Activated T-cell treated with anti-CD3 and anti-CD28 coated beads for 24 hours (primary cell): ENCODE results near the gene LARGE1.

ENCODE experiments used
- DNase-seq: peaks from one replicate; pipeline ENCODE4 v3.0.0-alpha.2; 2020; ENCODE audit warnings: low read depth

Gene LARGE1

DNA sequence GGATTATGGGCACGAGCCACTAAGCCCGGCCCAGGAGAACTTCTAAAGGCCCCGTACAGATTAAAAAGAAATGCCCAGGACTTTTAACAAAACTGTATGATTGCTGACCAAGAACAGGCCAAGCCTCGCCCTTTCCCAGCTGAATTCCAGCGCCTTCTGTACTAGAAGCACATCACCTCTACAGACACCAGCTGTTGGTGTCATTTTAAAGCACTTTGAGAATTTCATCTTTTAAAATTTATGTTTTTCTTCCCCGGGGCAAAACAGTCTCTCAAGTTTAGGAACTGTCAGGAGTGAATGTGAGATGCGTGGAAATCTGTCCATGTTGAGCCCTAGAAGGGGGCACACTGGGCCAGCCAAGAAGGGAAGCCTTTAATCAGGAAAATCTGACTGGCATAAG, 362.4 kb downstream of the LARGE1 start:
- no peak for DNase-seq

DNA sequence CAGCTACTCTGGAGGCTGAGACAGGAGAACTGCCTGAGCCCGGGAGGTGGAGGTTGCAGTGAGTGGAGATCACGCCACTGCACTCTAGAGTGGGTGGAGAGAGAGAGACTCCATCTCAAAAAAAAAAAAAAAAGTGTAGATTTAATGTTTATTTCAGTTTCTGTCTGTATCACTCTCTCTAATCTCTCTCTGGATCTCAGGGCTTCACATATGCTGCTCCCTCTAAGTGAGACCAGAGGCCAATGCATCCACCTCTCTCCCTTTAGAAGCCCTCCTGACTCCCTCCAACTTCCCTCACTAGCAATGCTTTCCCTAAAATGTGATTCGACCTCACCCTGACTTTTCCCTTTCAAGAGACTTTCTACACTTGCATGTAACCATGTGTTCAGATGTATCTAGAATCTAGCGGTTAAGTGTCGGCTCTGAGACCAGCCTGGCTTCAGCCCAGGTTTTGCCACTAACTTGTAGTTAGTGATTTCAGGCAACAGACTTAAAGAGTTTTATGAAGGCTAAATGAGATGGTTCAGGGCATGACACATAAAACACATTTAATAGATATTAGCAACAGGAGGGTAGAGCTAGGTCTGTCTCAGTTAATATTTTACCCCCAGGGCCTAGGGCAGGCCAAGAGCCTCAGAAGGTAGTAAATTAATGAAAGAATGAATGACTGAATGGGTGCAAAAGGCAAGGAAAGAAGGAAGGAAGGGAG, 364.3 kb downstream of the LARGE1 start:
- no peak for DNase-seq

DNA sequence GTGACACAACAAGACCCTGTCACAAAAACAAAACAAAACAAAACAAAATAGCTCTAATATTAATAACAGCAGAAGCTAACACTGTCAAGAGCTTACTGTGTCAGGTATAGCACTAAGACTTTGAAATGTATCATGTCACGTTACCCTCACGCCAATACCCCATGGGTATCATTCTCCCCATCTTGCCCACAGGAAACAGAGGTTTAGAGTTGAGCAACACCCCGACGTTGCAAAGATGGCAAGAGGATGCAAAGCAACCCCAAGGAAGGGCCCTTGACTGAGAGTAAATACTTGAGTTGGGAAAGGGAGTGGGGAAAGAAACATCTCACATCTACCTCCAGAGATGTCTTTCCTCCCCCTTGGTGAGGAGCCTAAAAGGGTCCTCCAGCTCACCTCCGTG, 366.8 kb downstream of the LARGE1 start:
- DNase-seq: no peak

DNA sequence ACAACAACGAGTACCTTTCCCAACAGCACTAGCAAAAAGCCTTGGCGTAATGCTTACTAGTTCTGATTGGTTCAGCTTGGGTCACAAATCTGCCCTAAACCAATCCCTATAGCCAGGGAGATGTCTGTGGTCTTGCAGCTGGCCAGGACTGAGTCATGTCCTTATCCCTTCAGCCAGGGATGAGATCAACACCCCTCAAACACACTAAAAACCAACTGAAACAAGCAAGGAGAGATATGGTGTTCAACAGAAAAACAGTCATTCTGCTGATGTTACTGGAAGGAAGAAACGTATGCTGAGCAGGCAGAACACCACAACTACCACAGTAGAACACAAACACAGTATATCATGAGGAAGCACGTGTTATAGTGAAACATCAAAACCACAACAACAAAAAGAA, 375.6 kb downstream of the LARGE1 start:
- DNase-seq: no peak

DNA sequence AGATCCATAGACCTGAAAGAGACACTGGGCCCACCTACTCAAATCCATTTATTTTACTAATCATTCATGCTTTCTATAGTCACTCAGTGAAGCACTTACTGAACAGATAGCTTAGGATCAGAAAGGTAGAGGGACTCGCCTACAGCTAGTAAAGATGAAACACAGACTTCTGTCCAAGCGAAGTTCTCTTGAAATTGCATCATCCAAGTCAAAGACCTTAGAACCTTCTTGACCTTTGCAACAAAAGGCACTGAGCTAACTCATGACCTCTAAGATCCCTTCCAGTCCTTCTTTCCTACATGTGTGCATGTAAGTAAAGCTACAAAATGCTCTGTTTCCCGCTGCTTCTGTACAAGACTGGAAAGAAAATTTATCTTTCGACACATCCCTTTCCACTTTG, 377.6 kb downstream of the LARGE1 start:
- no peak for DNase-seq

DNA sequence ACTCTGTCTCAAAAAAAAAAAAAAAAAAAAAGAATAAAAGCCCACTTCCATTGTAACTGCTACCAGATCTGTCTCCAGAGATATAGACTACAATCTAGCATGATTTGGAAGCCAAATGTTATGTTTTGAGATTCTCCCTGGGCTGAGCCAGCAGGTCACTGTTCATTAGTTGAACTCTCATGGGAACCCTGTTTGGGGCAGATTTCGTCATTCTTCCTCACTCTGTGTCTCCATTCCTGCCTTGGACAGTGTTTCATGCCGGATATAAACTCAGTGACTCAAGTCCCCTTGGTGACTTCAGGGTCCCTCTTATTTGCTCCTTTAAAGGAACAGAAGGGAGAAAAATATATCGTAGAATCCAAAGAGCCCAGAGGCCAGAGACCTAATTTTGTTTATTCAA, 378.1 kb downstream of the LARGE1 start:
- DNase-seq: no peak

DNA sequence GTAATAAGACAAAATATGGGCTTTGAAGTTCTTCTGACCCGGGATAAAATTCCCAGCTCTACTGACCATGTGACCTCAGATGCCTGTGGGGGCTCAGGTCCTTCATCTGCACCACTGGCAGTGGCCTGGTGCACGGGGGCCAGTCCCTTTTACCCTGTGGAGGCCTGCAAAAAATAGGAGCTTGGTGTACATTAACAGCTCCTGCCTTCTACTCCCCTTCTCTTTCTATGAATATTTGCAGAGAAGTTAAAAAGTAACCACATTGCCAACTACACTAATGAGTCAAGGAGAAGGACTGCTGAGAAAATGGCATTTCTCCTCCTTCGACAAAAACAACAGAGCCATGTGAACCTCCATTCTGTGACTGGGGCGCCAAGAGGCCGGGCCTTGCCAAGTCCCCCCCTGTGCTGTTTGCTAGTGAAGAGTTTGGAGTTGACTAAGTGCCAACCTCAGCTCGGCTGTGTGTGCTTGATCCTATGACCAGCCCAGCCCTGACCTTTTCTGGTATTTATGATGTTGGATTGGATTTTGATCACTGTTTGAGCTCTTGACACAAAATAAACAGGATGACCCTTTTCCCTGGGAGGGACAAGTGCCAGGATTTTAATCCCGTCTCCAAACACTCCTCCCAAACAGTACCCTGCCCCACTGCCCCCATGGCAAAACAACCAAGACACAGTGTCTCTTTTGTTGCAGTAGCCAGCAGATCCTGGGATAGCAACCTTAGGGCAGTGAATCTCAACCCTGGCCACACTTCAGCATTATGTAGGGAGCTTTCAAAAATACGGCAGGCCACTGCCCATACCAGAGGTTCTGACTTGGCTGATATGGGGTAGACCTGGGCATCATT, 380.1 kb downstream of the LARGE1 start:
- DNase-seq: no peak

DNA sequence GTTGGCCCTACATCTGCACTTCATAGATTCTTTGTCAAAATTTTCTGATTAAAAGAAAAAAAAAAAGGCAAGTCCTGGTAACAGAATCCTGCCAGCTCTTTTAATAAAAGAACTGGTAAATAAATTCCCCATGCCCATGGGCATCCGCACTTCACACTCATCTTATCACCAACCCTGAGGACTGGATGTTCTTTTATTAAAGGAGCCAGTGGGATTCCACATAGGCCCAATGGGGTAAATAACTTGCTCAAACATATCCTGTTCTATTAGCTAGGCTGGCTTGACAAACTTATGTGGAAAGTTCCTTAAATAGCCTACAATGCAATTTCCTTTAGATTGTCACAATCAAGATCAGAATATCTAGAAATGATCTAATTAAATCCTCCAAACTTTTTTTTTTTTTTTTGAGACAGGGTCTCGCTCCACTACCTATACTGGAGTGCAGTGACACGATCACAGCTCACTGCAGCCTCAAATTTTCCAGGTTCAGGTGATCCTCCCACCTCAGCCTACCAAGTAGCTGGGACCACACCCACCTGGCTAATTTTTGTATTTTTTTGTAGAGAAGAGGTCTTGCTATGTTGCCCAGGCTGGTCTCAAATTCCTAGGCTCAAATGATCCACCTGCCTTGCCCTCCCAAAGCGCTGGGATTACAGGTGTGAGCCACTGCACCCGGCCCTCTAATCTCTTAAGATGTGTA, 380.9 kb downstream of the LARGE1 start:
- DNase-seq: no peak

DNA sequence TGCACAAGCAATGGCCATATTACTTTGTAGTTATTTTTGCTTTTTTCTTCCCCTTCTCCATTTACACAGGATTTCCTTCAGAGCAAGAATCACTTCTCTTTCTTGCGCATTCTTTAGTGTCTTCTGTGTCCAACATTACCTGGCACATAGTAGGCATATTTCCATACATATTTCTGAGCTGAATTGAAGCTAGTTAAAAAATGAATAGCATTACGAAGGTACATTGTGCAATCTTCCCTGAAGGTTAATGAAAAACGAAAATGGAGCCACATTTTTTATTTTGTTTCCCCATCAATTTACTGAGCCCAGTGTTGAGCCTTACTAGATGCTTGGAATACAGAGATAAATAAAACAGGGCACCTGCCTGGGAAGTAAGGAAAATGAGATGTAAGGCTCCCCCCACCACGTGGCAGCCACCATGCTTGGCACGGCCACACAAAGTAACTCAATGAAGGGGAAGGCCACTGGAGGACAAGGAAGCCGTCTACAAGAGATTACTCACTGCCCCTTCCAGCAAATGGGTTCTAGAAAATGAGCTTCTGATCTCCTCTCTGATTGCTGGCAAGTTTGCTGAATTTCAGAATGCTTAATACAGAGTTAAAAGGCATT, 381.9 kb downstream of the LARGE1 start:
- no peak for DNase-seq

DNA sequence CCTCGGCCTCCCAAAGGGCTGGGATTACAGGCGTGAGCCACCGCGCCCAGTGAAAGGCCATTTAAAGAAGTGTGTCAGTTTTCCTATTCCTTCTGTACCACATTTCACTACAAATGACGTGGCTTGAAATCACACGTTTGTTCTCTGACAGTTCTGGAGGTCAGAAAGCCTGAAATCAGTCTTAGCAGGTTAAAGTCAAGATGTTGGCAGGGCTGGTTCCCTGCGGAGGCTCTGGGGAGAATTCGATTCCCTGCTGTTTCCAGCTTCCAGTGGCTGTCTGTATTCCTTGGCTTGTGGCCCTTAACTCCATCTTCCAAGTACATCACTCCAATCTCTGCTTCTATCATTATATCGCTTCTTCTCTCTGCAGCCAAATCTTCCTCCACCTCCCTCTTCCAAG, 383.2 kb downstream of the LARGE1 start:
- DNase-seq: no peak

DNA sequence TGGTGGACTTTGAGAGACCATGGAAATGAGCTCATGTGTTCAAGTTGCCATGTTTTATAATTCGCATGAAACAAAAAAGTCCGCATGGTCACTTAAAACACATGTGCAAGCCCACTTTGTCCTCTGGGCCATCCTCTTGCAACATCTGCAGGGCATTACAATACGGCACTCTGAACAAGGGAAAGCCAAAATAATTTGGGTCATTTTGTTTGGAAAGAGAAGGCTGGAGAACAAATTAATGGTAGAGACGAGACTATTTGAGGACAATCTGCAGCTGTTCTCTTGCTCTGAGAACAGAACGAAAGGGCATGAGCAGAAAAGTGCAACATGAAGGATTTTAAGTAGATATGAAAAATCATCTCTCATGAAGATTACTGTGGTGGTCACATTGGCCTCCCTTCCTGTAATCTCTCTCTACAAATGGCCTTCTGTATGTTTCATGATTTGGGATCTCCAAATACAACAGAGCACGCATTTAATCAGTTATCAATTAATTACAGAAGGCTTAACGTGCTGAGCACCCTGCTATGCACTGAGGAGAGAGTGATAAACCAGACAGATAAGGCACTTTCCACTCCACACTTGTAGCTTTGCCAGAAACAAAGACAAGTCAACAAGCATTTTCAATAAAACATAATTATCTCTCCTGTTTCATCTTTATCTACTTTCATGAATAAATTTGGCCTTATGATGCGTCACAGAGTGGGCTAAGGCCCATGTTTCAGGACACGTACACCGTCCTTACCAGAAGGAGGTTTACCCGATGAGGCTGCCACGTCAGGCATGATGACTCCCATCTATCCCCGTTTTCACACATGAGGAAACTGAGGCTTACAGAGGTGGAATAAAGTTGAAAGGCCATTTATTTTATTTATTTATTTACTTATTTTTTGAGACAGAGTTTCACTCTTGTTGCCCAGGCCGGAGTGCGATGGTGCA, 384.1 kb downstream of the LARGE1 start:
- no peak for DNase-seq

DNA sequence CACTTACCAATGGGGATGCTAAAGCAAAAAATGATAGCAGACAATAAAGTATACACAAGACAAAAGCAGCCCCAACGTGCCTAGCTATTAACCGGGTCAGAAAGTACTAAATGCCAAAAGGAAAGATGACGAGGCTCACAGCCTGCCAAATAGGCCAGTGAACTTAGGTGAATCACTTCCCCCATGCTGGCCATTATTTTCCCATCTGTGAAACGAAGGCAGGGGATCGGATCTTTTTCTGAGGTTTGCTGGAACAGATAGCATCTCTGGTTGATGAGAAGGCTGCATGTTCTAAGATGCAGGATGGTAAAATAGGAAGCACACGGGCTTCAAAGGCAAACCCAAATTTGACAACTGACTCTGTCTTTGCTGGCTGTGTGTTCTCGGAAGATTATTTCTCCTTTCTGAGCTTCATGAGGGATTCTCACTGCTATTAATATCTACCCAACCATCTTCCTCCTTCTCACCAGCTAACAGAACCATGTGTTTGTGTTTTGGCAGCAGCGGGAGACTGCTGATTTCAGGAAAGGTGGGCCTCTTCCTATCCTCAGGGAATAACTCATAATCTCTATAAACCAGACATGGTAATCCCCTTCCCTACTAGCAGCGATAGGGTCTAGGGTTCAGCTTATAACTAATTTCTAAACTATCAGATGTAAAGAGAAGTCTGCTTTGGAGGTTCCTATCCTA, 390.7 kb downstream of the LARGE1 start:
- no peak for DNase-seq

DNA sequence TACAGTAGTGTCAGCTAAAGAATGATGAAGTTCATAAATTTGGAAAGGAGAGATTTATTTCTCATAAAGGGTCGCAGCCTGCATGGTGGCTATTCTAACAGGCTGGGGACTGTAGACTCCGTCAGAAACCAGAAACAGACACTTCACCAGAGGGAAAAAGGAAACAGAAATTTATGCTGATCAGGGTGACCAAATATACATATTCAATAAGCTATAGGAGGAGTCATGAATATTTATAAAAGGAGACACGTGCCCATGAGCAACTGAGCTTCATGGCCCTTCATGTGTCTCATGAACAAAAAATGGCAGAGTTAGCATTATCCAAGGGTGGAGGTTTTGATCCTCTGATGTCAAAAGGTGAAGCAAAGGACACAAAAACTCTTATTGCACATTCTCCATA, 392.1 kb downstream of the LARGE1 start:
- DNase-seq: no peak

DNA sequence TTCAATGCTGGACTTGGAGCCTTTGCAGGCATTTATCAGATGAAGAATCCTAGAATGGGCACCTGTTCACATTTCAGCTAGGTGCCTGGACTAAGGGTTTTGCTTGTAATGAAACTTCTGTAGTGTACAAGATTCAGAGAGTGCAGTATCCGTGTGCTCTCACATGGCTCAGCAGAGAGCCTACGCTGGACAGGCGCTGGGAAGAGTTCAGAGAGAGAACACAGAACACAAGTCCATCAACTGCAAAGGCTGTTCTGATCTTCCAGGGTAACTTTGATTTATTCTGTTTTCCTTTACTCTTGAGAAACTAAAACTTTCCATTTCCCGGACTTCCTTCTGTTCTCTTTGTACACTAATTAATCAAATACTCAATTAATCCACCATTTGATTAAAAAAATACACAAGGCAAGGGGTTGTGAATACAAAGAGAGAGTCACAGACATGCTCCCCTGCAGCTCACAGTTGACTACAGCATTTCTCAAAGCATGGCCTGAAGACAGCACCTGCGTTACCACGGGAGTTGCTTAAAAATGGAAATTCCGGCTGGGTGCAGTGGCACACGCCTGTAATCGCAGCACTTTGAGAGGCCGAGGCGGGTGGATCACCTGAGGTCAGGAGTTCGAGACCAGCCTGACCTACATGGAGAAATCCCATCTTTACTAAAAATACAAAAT, 393.7 kb downstream of the LARGE1 start:
- no peak for DNase-seq

DNA sequence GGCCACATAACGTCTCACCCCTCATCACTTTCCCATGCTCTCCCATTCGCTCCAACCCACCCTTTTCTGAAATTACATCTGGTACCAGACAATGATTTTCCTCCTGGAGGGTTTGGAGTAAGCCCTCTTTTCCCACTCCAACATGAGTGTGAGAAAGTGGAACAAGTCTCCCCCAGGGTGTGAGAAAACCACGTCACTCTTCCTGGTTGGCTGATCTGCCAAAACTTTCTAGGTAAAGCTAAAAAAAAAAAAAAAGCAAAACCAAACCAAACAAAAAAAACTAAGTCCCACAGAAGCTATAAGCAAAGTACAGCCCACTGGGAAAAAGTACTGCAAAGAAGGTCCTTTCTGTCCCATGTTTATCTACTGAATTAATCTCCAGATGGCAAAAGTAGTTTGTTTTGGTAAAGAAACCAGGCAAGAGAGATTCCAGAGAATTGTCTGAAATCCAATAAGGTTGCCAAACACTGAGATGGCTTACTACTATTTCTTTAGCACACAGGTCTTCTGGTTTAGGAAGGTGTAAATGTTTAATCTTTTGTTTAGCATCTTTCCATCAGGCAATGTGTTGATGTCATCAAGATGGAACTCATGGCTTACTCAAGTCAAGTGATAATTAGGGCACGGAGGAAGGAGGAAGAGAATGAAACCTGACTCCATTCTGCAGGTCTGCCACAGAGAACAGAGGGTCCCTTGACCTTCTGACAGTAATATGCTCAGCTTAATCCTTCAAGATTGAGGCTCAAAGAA, 395.6 kb downstream of the LARGE1 start:
- no peak for DNase-seq

DNA sequence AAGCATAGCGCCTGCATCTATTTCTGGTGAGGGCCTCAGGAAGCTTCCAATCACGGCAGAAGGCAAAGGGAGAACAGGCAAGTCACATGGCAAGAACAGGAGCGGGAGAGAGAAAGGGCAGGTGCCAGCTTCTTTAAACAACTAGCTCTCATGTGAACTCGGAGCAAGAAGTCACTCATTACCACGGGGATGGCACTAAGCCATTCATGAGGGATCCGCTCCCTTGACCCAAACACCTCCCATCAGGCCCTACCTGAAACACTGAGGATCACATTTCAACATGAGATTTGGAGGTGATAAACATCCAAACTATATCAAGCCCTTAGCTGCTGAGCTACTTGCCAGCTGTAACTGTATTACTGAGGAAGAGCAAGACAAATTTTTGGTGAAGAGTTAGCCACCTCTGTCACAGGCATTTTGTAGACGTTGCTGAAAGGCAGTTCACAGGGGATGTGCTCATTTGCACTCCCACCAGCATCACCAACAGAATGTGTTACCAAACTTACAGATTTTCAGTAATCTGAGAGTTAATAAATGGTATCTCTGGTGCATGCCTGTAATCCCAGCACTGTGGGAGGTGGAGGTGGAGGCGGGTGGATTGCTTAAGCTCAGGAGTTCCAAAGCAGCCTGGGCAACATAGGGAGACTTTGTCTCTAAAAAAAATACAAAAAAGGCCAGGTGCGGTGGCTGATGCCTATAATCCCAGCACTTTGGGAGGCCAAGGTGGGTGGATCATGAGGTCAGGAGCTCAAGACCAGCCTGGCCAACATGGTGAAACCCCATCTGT, 398.2 kb downstream of the LARGE1 start:
- DNase-seq: no peak

DNA sequence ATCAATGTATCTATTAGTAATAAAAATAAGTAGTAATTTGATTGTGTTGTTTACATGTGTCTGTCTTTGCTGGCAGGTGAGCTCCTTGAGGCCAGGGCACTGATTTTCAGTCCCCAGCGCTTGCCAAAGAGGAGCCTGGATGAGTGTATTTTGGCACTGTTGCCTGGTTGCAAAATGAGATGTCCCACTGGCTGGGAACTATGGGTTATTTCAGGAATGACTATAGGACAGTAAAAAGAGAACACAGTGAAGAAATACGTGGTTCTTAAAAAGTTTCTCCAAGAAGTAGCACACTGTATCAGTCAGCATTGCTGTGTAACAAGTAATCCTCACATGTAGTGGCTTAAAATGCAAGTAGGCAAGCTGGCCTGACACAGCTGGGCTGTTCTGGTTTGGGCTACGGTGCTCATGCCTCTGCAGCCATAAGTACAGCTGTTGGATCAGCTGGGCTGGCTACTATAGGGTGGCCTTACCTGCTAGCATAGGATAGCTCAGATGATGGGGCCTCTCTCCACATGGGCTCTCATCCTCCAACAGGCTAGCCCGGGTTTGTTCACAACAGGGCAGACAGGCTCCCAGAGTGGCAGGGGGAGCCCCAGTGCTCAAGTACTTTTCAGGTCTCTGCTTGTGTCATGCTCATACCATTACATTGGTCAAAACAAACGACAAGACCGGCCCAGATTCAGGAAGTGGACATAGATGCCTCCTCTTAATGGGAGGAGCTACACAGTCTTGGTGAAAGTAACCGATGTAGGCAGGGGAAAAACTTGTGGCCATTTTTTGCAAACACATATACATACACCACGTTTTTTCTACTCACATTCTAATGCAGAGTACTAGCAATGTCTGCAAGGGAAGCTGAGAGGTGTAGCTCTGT, 399.1 kb downstream of the LARGE1 start:
- DNase-seq: no peak
